OCI-M2 (cell line): ENCODE results near the gene SEPTIN2.
"Not testable (repeated sequence)": the region's sequence is repeated elsewhere in the genome, so short reads cannot be mapped to it uniquely, and the experiment has no call there.

ENCODE experiments used
- DNase-seq: peaks from one replicate; lab custom pipeline; 2025; ENCODE audit not compliant: unreplicated experiment; lab: John Stamatoyannopoulos, UW

The SEPTIN2 gene

GRCh38 chr2:241312082-241312481 is 3.6 kb upstream of the SEPTIN2 start:
- no peak for DNase-seq

DNA sequence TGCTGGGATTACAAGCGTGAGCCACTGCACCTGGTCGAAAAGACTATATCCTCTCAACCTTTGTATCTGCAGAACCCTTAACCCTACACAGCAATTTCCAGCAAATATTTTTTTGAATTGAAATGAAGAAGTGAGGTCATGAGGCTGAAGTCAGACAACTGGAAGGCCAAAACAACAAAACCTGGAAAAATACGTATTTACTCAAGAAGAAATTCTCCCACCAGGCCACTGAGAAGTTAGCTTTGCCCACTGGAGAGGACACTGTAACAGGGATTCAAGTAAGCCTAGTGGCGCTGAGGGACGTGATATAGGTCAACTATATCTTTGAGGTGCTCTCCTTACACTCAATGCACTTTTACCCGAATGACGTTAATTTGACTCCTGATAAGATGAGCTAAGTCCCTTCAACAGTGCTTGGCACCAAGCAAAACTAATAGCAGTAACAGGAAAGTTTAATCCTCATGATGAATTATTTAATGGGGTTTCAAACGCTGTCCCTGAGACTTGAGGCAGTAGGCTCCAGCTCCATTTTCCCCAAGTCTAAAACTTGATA is 2.1 kb upstream of the SEPTIN2 start:
- DNase-seq, result no peak

GRCh38 chr2:241314226-241315092 is 1.3 kb upstream of the SEPTIN2 start:
- DNase-seq, result no peak

- peak; percentile 64 for DNase-seq
Observed at GRCh38 chr2:241315093-241315878, 439 bp upstream of the SEPTIN2 start, which contains the start of gene HDLBP. HDLBP (minus strand) TSS chr2:241315672; CDS start chr2:241266869, 48,803 bp downstream.

DNA sequence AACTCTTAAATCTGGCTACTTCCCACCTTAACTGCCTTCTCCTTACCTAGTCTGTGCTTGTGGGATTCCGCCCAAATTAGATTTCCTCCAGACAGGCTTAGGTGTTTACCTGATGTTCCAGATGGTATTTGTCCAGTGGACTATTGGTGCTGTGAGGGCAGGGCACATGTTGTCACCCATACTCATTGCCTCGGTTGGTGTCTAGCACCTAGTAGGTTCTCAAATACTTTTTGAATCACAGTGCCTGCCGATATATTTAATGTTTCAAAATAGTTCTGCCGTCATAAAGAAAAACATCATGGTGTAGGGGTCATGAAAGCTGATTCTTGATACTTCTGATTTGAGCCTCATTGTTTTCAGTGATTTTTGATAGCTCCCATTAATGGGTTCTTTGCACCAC is 1.1 kb downstream of the SEPTIN2 start:
- no peak for DNase-seq

GRCh38 chr2:241317391-241317790 is 1.7 kb downstream of the SEPTIN2 start:
- DNase-seq, result no peak

DNA sequence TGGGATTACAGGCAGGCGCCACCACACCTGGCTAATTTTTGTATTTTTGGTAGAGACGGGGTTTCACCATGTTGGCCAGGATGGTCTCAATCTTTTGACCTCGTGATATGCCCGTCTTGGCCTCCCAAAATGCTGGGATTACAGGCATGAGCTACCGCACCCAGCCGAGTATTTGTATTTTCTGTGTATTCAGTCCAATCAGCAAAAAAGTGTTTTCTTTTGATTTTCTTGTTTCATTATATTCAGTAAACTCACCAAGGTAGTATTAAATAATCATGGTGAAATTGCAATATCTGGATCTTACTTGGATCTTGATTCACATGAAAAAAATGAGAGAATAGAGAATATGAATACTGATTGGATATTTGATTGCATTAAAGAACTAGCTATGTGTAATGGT is 3.1 kb downstream of the SEPTIN2 start:
- DNase-seq, result not testable (repeated sequence)

DNA sequence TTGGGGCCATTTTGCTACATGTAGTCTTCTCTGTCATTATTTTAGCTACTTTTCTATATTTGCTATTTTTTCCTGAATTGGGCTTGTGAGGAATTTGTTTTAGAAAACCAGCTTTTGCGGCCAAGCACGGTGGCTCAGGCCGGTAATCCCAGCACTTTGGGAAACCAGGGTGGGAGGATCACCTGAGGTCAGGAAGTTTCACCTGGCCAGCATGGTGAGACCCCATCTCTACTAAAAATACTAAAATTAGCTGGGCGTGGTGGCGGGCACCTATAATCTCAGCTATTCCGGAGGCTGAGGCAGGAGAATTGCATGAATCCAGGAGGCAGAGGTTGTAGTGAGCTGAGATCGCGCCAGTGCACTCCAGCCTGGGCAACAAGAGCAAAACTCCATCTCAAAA is 4.7 kb downstream of the SEPTIN2 start:
- no peak for DNase-seq

DNA sequence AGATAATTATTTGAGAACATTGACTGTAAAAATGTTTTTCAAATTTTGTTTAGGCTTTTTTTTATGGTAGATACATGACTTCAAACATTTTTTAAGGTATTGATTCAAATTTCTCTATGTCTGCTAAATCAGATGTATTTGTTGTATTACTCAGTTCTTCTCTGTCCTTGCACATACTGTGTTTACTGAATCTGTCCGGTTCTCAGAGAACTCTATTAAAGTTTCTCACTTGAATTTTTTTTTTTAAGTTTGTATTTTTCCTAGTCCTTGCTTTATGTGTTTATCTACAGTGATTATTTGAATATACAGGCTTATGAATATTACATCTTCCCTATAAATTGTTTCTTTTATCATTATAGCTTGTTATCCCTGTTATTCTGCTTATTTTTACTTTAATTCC is 5.3 kb downstream of the SEPTIN2 start:
- DNase-seq, result no peak

DNA sequence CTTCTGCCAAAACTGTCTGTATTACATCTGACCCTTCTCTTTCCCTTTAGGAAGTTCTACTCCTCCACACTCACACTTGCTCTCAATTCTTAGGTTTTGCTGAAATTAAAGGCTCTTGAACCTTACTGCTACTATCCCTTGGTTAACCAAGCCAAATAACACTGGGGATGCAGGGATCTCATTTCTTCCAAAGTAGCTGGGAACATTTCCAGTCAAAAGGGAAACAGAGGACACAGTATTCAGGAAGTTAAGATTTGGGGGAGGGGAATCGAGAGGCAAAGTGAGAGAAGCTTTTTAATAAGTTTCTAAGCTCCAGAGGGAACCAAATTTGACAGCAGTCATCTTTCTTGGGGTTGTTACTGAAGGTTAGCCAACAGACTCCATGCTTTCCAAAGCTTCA is 6.2 kb downstream of the SEPTIN2 start:
- no peak for DNase-seq

DNA sequence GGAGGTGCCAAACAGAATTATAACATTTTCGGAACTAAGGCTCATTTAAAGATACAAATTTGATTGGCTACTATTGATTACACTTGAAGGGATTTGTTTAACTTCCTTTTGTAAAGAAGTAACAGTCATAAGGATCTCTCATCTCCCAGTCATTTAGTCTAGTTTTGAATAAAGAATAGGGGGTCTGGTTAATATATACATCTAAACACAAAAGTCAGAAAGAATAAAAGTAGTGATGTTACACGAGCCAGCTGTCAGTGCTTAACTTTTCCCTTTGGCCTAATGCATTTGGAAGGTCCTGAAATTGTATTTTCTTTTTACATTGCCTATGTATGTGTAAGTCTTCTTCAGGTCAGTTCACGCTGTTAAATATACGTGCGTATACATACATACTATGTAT is 8.1 kb downstream of the SEPTIN2 start:
- no peak for DNase-seq

DNA sequence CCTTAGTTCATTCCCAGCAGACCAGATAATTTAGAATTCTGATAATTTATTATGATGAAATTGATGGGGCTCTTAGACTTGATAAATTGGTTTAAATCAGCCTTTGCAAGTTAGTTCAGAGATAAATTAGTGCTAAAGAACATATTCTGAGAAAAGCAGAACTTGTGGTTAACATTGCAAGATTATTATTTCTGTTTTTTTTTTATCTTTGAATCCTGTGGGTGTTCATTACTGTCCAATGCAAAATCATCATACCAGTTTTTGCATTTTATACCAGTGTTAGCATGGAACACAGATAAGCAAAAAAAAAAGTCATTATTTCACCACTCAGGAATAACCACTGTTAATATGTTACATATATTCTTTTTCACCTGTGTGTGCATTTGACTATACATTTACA is 9.1 kb downstream of the SEPTIN2 start:
- DNase-seq, result no peak

GRCh38 chr2:241325257-241325656 is 9.5 kb downstream of the SEPTIN2 start:
- no peak for DNase-seq

- DNase-seq, result no peak
Observed at GRCh38 chr2:241329669-241330615, 14.2 kb downstream of the SEPTIN2 start.

GRCh38 chr2:241330616-241330981 is 14.9 kb downstream of the SEPTIN2 start:
- no peak for DNase-seq

DNA sequence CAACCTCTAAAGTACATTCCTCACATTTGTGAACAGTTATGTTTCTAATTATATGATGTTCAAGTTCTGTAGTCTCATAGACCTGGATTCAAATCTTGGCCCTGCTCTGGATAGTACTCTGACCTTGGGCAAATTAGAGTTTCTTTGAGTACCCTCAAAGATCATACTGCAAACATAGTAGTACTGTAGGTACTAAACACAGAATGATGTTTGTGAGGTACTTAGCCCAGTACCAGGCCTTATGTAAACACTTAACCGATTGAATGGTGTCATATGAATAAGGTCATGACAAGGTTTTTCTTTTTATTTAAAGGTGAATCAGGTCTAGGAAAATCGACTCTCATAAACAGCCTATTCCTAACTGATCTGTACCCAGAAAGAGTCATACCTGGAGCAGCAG is 19.1 kb downstream of the SEPTIN2 start:
- DNase-seq, result no peak

DNA sequence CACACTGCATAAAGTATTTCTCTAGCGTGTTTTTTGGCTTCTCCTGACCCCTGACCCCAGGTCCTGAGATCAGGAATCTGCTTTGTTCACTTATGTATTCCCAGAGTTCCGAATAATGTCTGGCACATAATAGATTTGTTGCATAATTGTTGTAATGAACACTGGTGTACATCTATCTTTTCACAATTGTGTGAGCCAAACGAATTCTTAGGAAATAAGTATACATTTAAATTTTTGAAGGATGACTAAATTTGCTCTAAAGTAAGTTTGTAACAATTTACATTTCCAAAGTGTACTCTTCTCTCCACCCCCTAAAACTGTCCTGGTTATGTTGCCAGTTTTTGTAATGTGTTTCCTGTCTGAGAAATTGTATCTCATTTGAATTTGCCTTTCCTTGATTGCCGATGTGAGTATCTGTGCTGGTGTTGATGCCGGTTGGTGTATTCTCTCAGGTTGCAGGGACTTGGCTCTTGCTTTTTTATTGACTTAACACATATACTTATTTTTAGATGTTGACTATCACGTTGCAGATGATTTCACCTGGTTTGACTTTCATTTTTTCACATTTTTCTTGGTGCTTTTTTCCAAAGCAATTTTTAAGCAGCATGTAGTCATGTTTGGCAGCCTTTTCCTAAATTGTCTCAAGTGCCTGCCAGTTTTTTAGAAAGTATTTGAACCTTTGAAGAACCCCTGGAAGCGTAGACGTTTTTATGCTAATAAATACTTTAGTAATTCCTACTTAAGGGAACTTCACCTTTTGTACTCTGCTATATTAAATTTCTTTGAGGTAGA is 24.3 kb downstream of the SEPTIN2 start:
- no peak for DNase-seq

DNA sequence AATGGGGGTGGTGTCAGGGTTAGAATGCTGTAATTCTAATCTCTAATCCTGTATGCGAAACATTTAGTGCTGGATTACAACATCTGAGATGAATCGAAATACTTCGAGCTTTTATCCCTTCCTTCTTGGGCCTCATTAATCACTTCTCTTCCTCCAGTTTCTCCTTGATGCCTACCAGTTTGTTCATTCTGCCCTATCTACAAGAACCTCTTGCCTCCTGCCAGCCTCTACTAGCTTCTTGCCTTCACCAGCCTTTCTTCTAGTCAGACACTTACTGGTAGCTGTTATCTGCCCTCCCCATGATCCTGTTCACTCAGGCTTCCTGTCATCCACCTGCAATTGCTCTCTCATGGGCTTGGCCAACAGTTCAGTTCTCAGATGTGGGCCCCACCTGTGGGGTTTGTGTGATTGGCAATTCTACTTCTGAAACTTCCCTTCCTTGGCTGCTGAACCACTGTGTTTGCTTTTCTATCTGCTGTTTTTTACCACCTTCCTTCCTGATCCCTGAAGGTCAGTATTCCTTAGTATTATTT is 25.0 kb downstream of the SEPTIN2 start:
- DNase-seq, result no peak

DNA sequence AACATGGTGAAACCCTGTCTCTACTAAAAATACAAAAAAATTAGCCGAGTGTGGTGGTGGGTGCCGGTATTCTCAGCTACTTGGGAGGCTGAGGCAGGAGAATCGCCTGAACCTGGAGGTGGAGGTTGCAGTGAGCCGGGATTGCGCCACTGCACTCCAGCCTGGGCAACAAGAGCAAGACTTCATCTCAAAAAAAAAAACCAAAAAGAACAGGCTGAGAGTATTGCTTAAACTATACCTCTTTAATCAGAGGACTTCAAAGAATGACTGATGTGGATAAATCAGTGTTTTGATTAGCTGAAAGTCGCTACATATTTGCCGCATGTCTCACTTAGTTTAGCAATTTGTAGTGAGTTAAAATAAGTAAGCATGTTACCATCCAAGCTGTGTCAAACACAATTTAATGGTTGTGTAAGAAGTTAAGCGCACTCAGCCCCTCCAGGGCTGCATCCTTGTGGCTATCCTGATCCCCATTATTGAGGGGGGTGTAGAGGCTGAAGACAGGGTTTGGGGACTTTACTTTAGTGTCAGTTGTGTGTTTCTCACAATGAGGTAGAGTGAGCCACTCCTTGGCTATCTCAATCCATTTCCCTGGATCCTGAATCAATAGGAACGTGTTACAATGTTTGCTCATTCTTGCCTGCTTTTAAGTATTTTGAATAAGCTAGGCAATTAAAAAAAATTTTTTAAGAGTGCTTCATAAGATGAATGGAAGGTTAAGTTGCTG is 29.4 kb downstream of the SEPTIN2 start:
- DNase-seq, result no peak
